ENCODE data around the gene CCDC89. TPM values are rescaled to one million over a fixed set of nuclear protein-coding genes. Genes with fewer than 3 reads are reported as not detected.
A peak's percentile ranks its signal among the peaks of the same experiment; 100 is the strongest.

CCDC89 gene
- total RNA-seq, 1 experiment from 2014 or later: 2.0 TPM

GRCh38 chr11:85664615-85665481 lies 21.1 kb downstream of the CCDC89 start, which contains the start of gene CREBZF:
TSS of gene CREBZF (minus strand) at chr11:85665129. CDS start at chr11:85664875, 254 bp downstream.
- Mint-ChIP-seq H3K4me3 (ENCODE audit: unreplicated experiment) (peak within 1 kb of the TSS; percentile 91), H3K36me3 (ENCODE audit: insufficient read depth, unreplicated experiment) (peaks cover 52% of the 10 kb centered on the region), H3K4me1 (ENCODE audit: low read depth, unreplicated experiment) (peaks cover 25% of the 10 kb centered on the region), H3K9me3 (ENCODE audit: unreplicated experiment) (no peaks in the 10 kb centered on the region), H3K27me3 (ENCODE audit: insufficient read depth, unreplicated experiment) (no peaks in the 10 kb centered on the region), H3K27ac (ENCODE audit: unreplicated experiment) (peak within 1 kb of the TSS; percentile 87)
- Histone ChIP-seq H3K4me1 (0 out of 2 replicates have a peak, but pooled peaks cover 9% of the 10 kb centered on the region), H3K4me3 (ENCODE audit: low read depth, low read length) (peak within 1 kb of the TSS; percentile 91), H3K9me3 (no peaks in the 10 kb centered on the region), H3K27me3 (replicated peaks; ENCODE audit: control insufficient read depth, insufficient read depth, low read length) (no peaks in the 10 kb centered on the region), H3K36me3 (ENCODE audit: control insufficient read depth, insufficient read depth, low read length) (peaks cover 3% of the 10 kb centered on the region)
- ChIA-PET POLR2A (interaction anchor here (0.5 to 2.1 kb wide), 12 partner anchors 10 to 496 kb away, joined by 3 to 22 read pairs (median 4); partner anchors contain the start of genes SYTL2, TMEM126A and TMEM126B), CTCF (interaction anchor here (0.7 to 2.7 kb wide), 4 partner anchors 17 to 145 kb away, joined by 3 to 13 read pairs (median 4); partner anchors contain the start of genes DLG2, TMEM126A and TMEM126B)
- DNase-seq: peak; percentile 99 to 100
- TF ChIP-seq CTCF (IDR thresholded peaks at IDR 0.05; ENCODE audit: insufficient read depth in 1 of 2, low read depth in 1 of 2, low read length in 1 of 2, severe bottlenecking in 1 of 2, unreplicated experiment in 1 of 2): no peak
- BruUV-seq (replicated peaks): no TSS peak
- intact Hi-C loops (cut with micrococcal nuclease; ENCODE audit: unreplicated experiment): loop anchor here (1.0 to 10.0 kb wide), 6 partner anchors 17 to 640 kb away; partner anchors contain the start of genes EED, HIKESHI and TMEM126B

GRCh38 chr11:85663753-85664614 lies 22.0 kb downstream of the CCDC89 start:
- CTCF ChIA-PET: interaction anchor here (1.0 to 2.7 kb wide), 6 partner anchors 14 to 162 kb away, joined by 3 to 13 read pairs (median 4); partner anchors contain the start of genes DLG2, TMEM126A and TMEM126B
- H3K9me3 ChIP-seq: no peaks in the 10 kb centered on the region
- peaks cover 29% of the 10 kb centered on the region for H3K4me1 Mint-ChIP-seq (ENCODE audit: low read depth, unreplicated experiment)
- peak overlapping the region; percentile 91 for H3K4me3 Mint-ChIP-seq (ENCODE audit: unreplicated experiment)
- peaks cover 61% of the 10 kb centered on the region for H3K36me3 Mint-ChIP-seq (ENCODE audit: insufficient read depth, unreplicated experiment)
- H3K9me3 Mint-ChIP-seq (ENCODE audit: unreplicated experiment): no peaks in the 10 kb centered on the region
- BruUV-seq (replicated peaks): no TSS peak
- H3K4me3 ChIP-seq (ENCODE audit: low read depth, low read length): peak overlapping the region; percentile 91
- no peaks in the 10 kb centered on the region for H3K27me3 ChIP-seq (replicated peaks; ENCODE audit: control insufficient read depth, insufficient read depth, low read length)
- peaks cover 4% of the 10 kb centered on the region for H3K36me3 ChIP-seq (ENCODE audit: control insufficient read depth, insufficient read depth, low read length)
- peak overlapping the region; percentile 87 for H3K27ac Mint-ChIP-seq (ENCODE audit: unreplicated experiment)
- TF ChIP-seq CTCF (IDR thresholded peaks at IDR 0.05; ENCODE audit: insufficient read depth in 1 of 2, low read depth in 1 of 2, low read length in 1 of 2, severe bottlenecking in 1 of 2, unreplicated experiment in 1 of 2): peak; percentile 73 to 87
- POLR2A ChIA-PET: interaction anchor here (0.5 to 2.1 kb wide), 7 partner anchors 9 to 192 kb away, joined by 3 to 22 read pairs (median 3); partner anchors contain the start of genes TMEM126A and TMEM126B
- DNase-seq: peak; percentile 89 to 92
- peaks cover 9% of the 10 kb centered on the region; the same call in 1 of the 2 replicates for H3K4me1 ChIP-seq
- H3K27me3 Mint-ChIP-seq (ENCODE audit: insufficient read depth, unreplicated experiment): no peaks in the 10 kb centered on the region
- intact Hi-C loops (cut with micrococcal nuclease; ENCODE audit: unreplicated experiment): loop anchor here (1.0 to 10.0 kb wide), 5 partner anchors 16 to 641 kb away; partner anchors contain the start of genes EED, HIKESHI and TMEM126B
